GM18508 (cell line): ENCODE measurements around the gene PLD5.
"Not testable (repeated sequence)": the region's sequence is repeated elsewhere in the genome, so short reads cannot be mapped to it uniquely, and the experiment has no call there.

ENCODE experiments used
- ATAC-seq: cut with Tn5 transposase; IDR thresholded peaks from one replicate; pipeline ENCODE4 v1.9.1; 2021; ENCODE audit warnings: moderate number of reproducible peaks; ENCODE audit not compliant: insufficient read depth, unreplicated experiment

Gene PLD5

DNA sequence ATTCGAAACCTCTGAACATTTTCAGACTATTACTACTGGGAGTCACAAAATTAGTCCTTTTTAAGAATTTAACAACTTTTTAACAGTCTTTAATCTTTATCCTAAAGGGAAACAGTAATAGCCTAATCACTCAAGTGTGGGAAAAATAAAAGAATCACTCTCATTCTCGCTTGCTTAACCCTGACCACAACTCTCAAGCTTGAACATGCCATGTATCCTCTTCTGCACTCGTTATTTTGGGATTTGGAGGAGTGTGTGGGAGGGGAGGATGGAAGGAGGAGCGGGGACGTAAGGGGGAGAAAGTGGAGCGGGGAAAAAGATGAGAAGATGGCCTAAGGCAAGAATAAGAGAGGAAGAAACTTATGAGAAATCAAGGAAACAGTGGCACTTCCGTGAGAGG is 215.8 kb downstream of the PLD5 start:
- not testable (repeated sequence) for ATAC-seq

DNA sequence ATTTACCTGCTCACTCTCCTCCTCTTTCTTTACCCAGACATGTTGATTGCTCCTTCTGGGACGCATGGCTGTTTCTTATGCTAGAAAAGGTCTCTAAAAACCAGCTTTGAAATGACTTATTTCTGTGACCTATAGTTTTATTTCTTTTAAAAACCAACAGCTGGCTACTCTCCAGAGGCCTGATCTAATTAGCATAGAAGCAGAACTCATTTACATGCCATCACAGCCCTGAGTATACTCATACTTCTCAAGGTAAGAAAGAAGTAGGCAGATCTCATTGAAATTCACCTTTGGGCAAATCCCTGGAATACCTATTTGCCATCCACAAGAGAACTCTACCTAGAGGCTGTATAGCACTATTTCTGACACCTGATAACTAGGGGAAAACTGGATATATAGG is 230.7 kb downstream of the PLD5 start:
- ATAC-seq: not testable (repeated sequence)

- not testable (repeated sequence) for ATAC-seq
Observed at GRCh38 chr1:242288067-242288466, 236.4 kb downstream of the PLD5 start.

DNA sequence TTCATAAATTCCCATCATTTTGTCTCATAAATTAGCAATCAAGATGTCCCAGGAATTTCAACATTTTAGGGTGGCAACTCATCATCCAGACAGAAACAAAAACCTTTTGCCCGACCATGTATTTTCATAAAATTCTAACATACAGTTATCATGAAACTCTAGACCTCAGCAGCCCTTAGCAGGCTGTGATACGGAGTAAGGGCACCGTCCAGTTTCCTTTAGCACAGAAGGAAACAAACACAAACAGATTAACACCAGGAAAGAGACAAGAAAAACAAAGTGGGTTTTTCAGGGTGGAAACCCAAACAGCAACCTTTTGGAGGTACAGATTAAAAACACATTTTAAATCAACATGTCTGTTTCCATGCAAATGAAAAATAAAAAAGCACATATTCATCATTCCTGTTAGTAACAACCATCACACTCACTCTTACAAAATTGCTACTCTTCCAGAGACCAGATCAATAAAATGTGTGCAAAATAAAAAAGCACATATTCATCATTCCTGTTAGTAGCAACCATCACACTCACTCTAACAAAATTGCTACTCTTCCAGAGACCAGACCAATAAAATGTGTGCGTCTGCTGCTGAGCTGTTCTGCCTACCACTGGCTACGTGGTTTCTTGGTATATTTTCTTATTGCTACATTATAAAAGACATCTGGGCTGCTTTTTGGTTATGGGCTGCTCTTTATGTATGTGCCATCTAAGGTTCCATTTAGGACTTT is 241.6 kb downstream of the PLD5 start:
- not testable (repeated sequence) for ATAC-seq

GRCh38 chr1:242278406-242278805 is 246.1 kb downstream of the PLD5 start:
- ATAC-seq: not testable (repeated sequence)

- ATAC-seq: not testable (repeated sequence)
Observed at GRCh38 chr1:242276769-242277168, 247.7 kb downstream of the PLD5 start.

GRCh38 chr1:242267004-242267403 is 257.5 kb downstream of the PLD5 start:
- not testable (repeated sequence) for ATAC-seq

GRCh38 chr1:242264419-242264818 is 260.1 kb downstream of the PLD5 start:
- ATAC-seq: not testable (repeated sequence)

DNA sequence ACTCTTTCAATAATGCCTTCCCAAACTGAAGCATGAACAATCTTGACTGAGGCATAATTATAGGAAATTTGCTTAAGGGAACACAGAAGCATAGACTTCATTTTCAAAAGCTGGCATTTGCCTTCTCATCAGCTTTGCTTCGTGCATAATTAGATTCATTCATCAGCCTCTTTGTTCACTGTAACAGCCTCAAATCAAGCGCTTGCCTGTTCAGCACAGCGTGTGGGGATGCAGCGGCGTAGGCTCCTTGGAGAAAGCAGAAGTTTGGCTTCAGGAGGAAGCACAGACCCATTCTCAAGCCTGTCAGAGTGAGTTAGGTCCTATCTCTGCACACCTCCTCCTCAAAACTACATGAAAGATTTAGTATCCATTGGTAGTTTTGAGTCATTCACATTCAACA is 279.2 kb downstream of the PLD5 start:
- ATAC-seq: no peak

DNA sequence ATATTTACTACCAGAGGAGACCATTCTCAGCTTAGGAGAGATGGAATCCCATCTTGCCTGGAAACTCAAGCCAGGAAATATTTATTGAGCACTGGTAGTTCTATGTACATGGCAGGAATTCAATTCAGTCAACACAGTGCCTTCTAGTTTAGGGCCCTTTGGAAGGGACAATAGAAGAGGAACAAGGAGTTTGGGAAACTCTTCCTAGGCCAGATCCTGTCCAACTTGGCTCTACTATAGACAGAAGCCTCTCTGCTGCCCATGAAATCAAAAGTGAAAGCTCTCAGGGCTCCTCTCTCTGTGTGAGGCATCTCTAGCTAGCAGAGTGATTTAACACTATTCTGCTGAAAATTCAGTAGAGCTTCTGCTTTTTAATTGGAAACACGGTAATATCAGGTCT is 281.0 kb downstream of the PLD5 start:
- ATAC-seq: peak; percentile 93

GRCh38 chr1:242242983-242243382 is 281.5 kb downstream of the PLD5 start:
- ATAC-seq: no peak

DNA sequence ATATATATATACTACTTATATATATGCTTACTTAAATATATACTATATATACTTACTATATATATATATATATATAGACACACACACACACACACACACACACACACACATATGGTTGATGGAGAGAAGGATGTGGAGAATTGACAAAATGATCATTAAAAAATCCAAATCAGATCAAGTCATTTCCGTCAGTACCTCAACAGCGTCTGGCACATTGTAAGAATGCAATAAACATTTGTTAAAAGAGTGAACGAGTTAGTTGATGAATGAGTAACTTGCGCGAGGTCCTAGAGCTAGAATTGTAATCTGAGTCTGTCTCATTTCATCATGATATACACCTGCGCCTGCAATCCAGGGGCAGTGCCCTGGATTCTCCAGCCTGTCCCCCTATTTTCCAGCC is 282.6 kb downstream of the PLD5 start:
- no peak for ATAC-seq

DNA sequence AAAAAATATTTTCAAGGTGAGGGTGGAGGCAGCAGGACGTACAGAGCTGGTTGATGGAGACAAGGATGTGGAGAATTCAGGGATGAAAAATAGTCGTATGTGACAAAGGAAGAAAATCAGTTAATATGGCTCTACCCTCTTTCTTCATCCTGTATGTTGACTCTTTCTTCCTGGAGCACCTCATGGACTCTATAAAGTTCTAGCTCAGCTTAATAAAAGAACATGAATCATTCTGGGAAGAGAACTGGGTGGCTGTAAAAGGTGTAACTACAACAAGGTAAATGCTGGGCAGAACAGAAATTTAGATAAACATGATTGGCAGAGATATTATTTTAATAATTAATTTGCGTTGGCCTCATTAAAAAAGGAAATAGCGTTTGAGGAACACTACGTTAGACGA is 283.8 kb downstream of the PLD5 start:
- no peak for ATAC-seq

- no peak for ATAC-seq
Observed at GRCh38 chr1:242240077-242240476, 284.4 kb downstream of the PLD5 start.

DNA sequence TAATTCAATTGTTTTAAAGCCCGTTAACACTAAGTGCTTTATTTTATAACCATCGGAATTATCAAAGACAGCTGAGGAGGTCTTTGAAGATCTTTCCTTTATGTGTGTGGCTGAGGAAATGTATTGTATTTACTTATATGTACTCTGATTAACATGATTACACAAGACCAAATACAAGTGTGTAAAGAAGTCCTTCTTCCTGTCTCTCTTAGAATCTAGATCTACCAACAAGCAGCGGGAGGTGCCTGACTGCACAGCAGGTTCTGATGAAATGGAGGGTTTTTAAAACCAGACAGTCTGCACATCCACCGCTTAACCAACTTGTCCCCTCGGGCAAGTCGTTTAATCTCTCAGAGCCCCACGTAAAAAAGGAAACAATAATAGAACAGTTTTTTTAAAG is 285.1 kb downstream of the PLD5 start:
- ATAC-seq: no peak

GRCh38 chr1:242237051-242237450 is 287.4 kb downstream of the PLD5 start:
- ATAC-seq: no peak

- ATAC-seq: no peak
Observed at GRCh38 chr1:242228991-242229390, 295.5 kb downstream of the PLD5 start.

DNA sequence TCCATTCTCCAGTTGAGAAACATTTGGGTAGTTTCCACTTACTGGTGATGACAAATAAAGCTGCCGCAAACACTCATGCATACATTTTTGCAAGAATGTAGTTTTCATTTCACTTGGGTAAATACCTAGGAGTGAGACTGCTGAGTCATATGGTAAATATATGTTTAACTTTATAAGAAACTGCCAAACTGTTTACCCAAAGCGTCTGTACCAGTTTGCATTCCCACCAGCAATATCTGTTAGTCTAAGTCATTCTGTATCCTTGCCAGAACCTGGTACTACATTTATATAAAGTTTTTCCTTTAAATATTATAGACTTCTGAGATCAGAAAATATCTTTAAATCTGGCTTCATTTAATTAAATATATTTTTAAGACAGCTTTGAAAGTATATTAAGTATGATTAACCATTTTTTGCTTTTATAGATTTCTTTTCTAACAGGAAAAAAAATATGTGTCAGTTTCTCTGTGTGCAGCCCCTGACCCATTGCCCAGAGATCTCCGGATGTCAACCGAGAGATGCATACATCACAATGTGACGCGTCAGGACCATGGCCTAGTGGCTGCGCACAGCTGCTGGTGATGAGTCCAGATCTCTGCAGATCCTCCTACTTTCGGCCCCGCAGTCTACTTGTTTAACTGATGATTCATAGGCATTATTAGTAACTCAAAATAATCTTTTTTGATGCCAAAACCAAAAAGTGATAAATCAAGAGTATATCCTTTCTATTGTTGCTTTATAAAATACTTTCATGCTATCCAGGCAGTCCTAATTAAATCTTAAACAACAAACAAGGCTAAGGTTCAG is 298.5 kb downstream of the PLD5 start:
- ATAC-seq: peak; percentile 82

DNA sequence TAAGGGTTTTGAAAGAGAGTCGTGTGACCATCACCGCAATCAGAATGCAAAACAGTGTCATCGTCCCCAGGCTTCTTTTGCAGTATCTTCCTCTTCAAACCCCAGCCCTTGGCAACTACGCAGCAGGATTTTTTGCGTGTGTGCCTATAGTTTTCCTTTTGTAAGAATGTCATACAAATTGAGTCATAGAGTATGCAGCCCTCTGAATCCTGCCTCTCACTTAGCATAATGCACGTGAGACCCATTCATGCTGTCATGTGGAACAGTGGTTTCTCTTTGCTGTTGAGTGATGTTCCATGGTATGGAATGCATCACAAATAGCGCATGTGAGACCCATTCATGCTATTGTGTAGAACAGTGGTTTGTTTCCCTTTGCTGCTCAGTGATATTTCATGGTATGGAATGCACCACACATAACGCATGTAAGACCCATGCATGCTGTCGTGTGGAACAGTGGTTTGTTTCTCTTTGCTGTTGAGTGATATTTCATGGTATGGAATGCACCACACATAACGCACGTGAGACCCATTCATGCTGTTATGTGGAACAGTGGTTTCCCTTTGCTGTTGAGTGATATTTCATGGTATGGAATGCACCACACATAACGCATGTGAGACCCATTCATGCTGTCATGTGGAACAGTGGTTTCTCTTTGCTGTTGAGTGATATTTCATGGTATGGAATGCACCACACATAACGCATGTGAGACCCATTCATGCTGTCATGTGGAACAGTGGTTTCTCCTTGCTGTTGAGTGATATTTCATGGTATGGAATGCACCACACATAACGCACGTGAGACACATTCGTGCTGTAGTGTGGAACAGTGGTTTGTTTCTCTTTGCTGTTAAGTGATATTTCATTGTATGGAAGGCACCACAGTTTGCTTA is 299.4 kb downstream of the PLD5 start:
- ATAC-seq: not testable (repeated sequence)

DNA sequence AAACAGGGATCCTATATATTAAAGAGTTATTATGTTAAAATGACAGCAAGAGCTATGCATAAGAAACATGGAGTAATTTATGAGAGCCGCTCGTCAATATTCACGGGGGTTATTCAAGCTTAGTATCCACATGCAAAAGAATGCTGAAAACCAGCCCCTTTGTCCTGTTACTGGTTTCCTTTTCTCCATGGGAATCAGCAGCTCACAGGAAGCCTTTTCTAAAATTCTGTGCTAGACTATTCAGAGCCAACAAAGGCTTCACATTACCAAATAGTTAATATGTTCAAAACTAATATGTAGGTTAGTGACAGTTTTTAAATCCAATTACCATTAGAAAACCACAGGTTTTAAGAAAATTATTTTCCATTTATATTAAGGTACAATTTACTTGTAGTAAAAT is 300.0 kb downstream of the PLD5 start:
- no peak for ATAC-seq

DNA sequence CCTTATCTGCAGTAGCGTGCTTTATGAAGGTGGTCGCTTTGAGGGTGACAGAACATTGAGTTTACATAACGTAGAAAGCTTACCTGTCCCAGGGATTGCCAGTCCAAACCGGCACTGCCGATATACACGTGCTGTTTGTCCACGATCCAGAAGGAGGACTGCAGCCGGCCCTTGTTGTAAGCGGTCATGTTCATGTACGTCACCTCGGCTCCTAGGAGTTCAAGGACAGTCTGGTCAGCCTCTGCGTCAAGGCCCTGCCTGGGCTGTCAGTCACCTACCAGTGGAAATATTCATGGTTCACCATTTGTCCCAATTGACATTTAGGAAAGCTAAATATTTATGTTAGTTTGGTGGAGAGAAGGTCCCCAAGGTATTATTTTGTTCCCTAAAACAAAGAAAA is 304.6 kb downstream of the PLD5 start:
- ATAC-seq: no peak
